DND-41 (cell line): ENCODE measurements around the gene ZNF207.

Experiments used
- ATAC-seq: fragments of 200-7000 bp; cut with Tn5 transposase; 3 replicates; pipeline ENCODE4 v1.9.1; 2021; ENCODE audit warnings: low read depth; ENCODE audit not compliant: insufficient read depth
- DNase-seq: peaks from one replicate; pipeline ENCODE4 v3.0.0-alpha.2; 2020
- H2AFZ ChIP-seq: 2 replicates; pipeline ENCODE4 v1.6.0; 2012; ENCODE audit warnings: low read depth, low read length
- H3K27ac ChIP-seq: 2 replicates; pipeline ENCODE4 v1.5.1; 2012; ENCODE audit warnings: low read length, inconsistent platforms
- H3K27me3 ChIP-seq: fragments of 200-600 bp; sonication (generic); 2 replicates; pipeline ENCODE4 v1.6.0; 2012; ENCODE audit warnings: low read length, mild to moderate bottlenecking, inconsistent platforms; ENCODE audit not compliant: insufficient read depth, poor library complexity
- H3K36me3 ChIP-seq: 2 replicates; pipeline ENCODE4 v1.5.1; 2012; ENCODE audit warnings: low read length, inconsistent platforms; ENCODE audit not compliant: insufficient read depth
- H3K4me1 ChIP-seq: 2 replicates; pipeline ENCODE4 v1.5.1; 2012; ENCODE audit warnings: mild to moderate bottlenecking, low read length; ENCODE audit not compliant: insufficient read depth
- H3K4me2 ChIP-seq: 2 replicates; pipeline ENCODE4 v1.6.0; 2012; ENCODE audit warnings: mild to moderate bottlenecking, moderate library complexity, low read length, inconsistent platforms; ENCODE audit not compliant: insufficient read depth
- H3K4me3 ChIP-seq, 2 experiments: fragments of 200-600 bp in 1 of 2; shearing (Covaris generic) in 1 of 2; 2 replicates each; pipeline ENCODE4 v1.5.1; 2012 to 2016; ENCODE audit warnings: inconsistent platforms in 2 of 2, low read length in 2 of 2, mild to moderate bottlenecking in 2 of 2, low read depth in 1 of 2, moderate library complexity in 1 of 2
- H3K79me2 ChIP-seq: 2 replicates; pipeline ENCODE4 v1.6.0; 2012; ENCODE audit warnings: low read length, inconsistent platforms; ENCODE audit not compliant: insufficient read depth
- H3K9ac ChIP-seq: 2 replicates; pipeline ENCODE4 v1.6.0; 2012; ENCODE audit warnings: low read depth, mild to moderate bottlenecking, inconsistent platforms, low read length, moderate library complexity
- H3K9me3 ChIP-seq: 2 replicates; pipeline ENCODE4 v1.5.1; 2012; ENCODE audit warnings: low read length, moderate library complexity, mild to moderate bottlenecking, inconsistent platforms; ENCODE audit not compliant: insufficient read depth, severe bottlenecking
- H4K20me1 ChIP-seq: 2 replicates; pipeline ENCODE4 v1.6.0; 2012; ENCODE audit warnings: low read length; ENCODE audit not compliant: insufficient read depth
- EZH2 ChIP-seq: IDR thresholded peaks from 3 replicates; pipeline ENCODE4 v1.6.1; 2012; ENCODE audit warnings: borderline replicate concordance, low read depth, mild to moderate bottlenecking, moderate library complexity, low read length, inconsistent platforms; ENCODE audit not compliant: severe bottlenecking
- TF ChIP-seq, protein P1 (sequence below): IDR thresholded peaks from 2 replicates; pipeline ENCODE4 v1.5.1; 2012; ENCODE audit warnings: borderline replicate concordance, low read length, moderate library complexity, mild to moderate bottlenecking; ENCODE audit not compliant: poor library complexity, severe bottlenecking; ENCODE audit errors: extremely low read depth

The ZNF207 gene

GRCh38 chr17:32349854-32350665, at the start of gene ZNF207:
TSS of gene ZNF207 (plus strand) at chr17:32350157. CDS start at chr17:32350286, 129 bp downstream.
- peak within 1 kb of the TSS; percentile 99 for H3K27ac ChIP-seq
- peaks cover 46% of the 10 kb centered on the region for H3K36me3 ChIP-seq
- H3K4me1 ChIP-seq = peaks cover 49% of the 10 kb centered on the region
- peak within 1 kb of the TSS; percentile 74 for H3K4me2 ChIP-seq
- no peaks in the 10 kb centered on the region for H3K27me3 ChIP-seq
- H3K9ac ChIP-seq = peak within 1 kb of the TSS; percentile 96
- ATAC-seq = peak; percentile 94
- TF ChIP-seq, protein P1, sequence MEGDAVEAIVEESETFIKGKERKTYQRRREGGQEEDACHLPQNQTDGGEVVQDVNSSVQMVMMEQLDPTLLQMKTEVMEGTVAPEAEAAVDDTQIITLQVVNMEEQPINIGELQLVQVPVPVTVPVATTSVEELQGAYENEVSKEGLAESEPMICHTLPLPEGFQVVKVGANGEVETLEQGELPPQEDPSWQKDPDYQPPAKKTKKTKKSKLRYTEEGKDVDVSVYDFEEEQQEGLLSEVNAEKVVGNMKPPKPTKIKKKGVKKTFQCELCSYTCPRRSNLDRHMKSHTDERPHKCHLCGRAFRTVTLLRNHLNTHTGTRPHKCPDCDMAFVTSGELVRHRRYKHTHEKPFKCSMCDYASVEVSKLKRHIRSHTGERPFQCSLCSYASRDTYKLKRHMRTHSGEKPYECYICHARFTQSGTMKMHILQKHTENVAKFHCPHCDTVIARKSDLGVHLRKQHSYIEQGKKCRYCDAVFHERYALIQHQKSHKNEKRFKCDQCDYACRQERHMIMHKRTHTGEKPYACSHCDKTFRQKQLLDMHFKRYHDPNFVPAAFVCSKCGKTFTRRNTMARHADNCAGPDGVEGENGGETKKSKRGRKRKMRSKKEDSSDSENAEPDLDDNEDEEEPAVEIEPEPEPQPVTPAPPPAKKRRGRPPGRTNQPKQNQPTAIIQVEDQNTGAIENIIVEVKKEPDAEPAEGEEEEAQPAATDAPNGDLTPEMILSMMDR = peak; percentile 5
- TF ChIP-seq EZH2 = no peak
- H4K20me1 ChIP-seq = peaks cover 44% of the 10 kb centered on the region
- H2AFZ ChIP-seq = peak within 1 kb of the TSS; percentile 85
- peak within 1 kb of the TSS; percentile 89 to 90 for H3K4me3 ChIP-seq
- peaks cover 66% of the 10 kb centered on the region for H3K79me2 ChIP-seq
- DNase-seq = peak; percentile 96
- no peaks in the 10 kb centered on the region for H3K9me3 ChIP-seq

- H3K79me2 ChIP-seq = no peaks in the 10 kb centered on the region
- TF ChIP-seq, protein P1 = no peak
- TF ChIP-seq EZH2 = no peak
- no peak overlapping the region for H3K9ac ChIP-seq
- no peak overlapping the region for H3K4me2 ChIP-seq
- H3K9me3 ChIP-seq = no peaks in the 10 kb centered on the region
- 0 out of 2 replicates have a peak, but pooled peaks cover under 1% of the 10 kb centered on the region for H4K20me1 ChIP-seq
- DNase-seq = no peak
- no peak overlapping the region for H3K4me3 ChIP-seq
- peaks cover 6% of the 10 kb centered on the region for H3K27me3 ChIP-seq
- no peak overlapping the region for H3K27ac ChIP-seq
- ATAC-seq = no peak
- H2AFZ ChIP-seq = no peak overlapping the region
- H3K36me3 ChIP-seq = no peaks in the 10 kb centered on the region
- H3K4me1 ChIP-seq = no peaks in the 10 kb centered on the region
Measured at GRCh38 chr17:32302037-32302436, 47.9 kb upstream of the ZNF207 start.

- no peak overlapping the region for H3K4me3 ChIP-seq
- H2AFZ ChIP-seq = no peak overlapping the region
- H3K27me3 ChIP-seq = peaks cover 14% of the 10 kb centered on the region
- H3K4me1 ChIP-seq = no peaks in the 10 kb centered on the region
- H3K4me2 ChIP-seq = no peak overlapping the region
- no peaks in the 10 kb centered on the region for H3K9me3 ChIP-seq
- TF ChIP-seq, protein P1 = no peak
- TF ChIP-seq EZH2 = no peak
- no peaks in the 10 kb centered on the region for H3K79me2 ChIP-seq
- no peak overlapping the region for H3K27ac ChIP-seq
- H3K9ac ChIP-seq = no peak overlapping the region
- H3K36me3 ChIP-seq = no peaks in the 10 kb centered on the region
- ATAC-seq (no peak), DNase-seq (no peak)
- 0 out of 2 replicates have a peak, but pooled peaks cover 3% of the 10 kb centered on the region for H4K20me1 ChIP-seq
Measured at GRCh38 chr17:32302860-32303649, 46.9 kb upstream of the ZNF207 start.
